HepG2 (cell line): ENCODE data around the gene ARIH1. TPM values are rescaled to one million over a fixed set of nuclear protein-coding genes. Genes with fewer than 3 reads are reported as not detected.

Experiments used
- ATAC-seq: fragments of 200-7000 bp; cut with Tn5 transposase; 3 replicates; pipeline ENCODE4 v1.9.1; 2020; ENCODE audit warnings: mild to moderate bottlenecking, moderate library complexity
- BruUV-seq: library from RNA; stranded (reverse); fragments of 400-500 nt; replicated peaks from 2 replicates; lab custom pipeline; 2021; lab: Mats Ljungman, UMichigan
- CTCF ChIA-PET: fragments of 300-600 bp; formaldehyde crosslinking; extraction: SDS; loops from one replicate; lab custom pipeline; 2021; ENCODE audit warnings: low total read pairs, inconsistent platforms, low intra/inter-chr PET ratio; lab: Yijun Ruan, JAX
- POLR2A ChIA-PET: fragments of 350-600 bp; sonication (Branson Sonifier 250); formaldehyde crosslinking; loops from one replicate; lab custom pipeline; 2020; ENCODE audit warnings: antibody characterized with exemption, inconsistent platforms; lab: Yijun Ruan, JAX
- DNase-seq: peaks from one replicate; pipeline ENCODE4 v3.0.0-alpha.2; 2015; ENCODE audit warnings: low spot score
- FAIRE-seq: peaks from 3 replicates; lab custom pipeline; 2011; peaks lifted over from hg19 to GRCh38; lab: Jason Lieb, UNC
- H2AFZ ChIP-seq: one replicate; pipeline ENCODE4 v1.6.1; 2011; ENCODE audit warnings: low read length, inconsistent platforms
- H3K27ac ChIP-seq: fragments of 300-600 bp; 3 replicates; pipeline ENCODE4 v1.8.0; 2011; ENCODE audit warnings: mixed run types, mild to moderate bottlenecking, mixed read lengths, low read length, inconsistent platforms; ENCODE audit not compliant: insufficient read depth; ENCODE audit errors: extremely low read length
- H3K27me3 ChIP-seq, 2 experiments: fragments of 200-600 bp in 1 of 2; 2 replicates in 1 of 2; 3 replicates in 1 of 2; pipeline versions ENCODE4 v1.6.0 to v1.8.0; 2011; ENCODE audit warnings: low read length in 2 of 2, mild to moderate bottlenecking in 2 of 2, moderate library complexity in 2 of 2, inconsistent platforms in 1 of 2; ENCODE audit not compliant: insufficient read depth in 2 of 2, control insufficient read depth in 1 of 2
- H3K36me3 ChIP-seq, 2 experiments: fragments of 200-600 bp in 1 of 2; replicated peaks in 1 of 2; 2 replicates in 1 of 2; 3 replicates in 1 of 2; pipeline versions ENCODE4 v1.5.1 to v1.8.0; 2011; ENCODE audit warnings: low read length in 2 of 2, inconsistent platforms in 1 of 2; ENCODE audit not compliant: insufficient read depth in 2 of 2, control insufficient read depth in 1 of 2
- H3K4me1 ChIP-seq: 2 replicates; pipeline ENCODE4 v1.5.1; 2012; ENCODE audit warnings: low read length, inconsistent platforms; ENCODE audit not compliant: insufficient read depth
- H3K4me2 ChIP-seq: 2 replicates; pipeline ENCODE4 v1.6.0; 2011; ENCODE audit warnings: low read depth, low read length, inconsistent platforms
- H3K4me3 ChIP-seq, 3 experiments: fragments of 200-600 bp in 1 of 3; sonication (generic), shearing (Covaris generic) in 1 of 3; replicated peaks in 1 of 3; 2 replicates each; pipeline ENCODE4 v1.5.1; 2011 to 2016; ENCODE audit warnings: low read length in 3 of 3, inconsistent platforms in 2 of 3, low read depth in 2 of 3, mild to moderate bottlenecking in 2 of 3, control low read depth in 1 of 3, mixed read lengths in 1 of 3; ENCODE audit not compliant: insufficient read depth in 1 of 3
- H3K79me2 ChIP-seq: one replicate; pipeline ENCODE4 v1.6.1; 2011; ENCODE audit warnings: low read length, inconsistent platforms; ENCODE audit not compliant: insufficient read depth
- H3K9ac ChIP-seq: 2 replicates; pipeline ENCODE4 v1.6.0; 2011; ENCODE audit warnings: mild to moderate bottlenecking, low read depth, low read length, inconsistent platforms; ENCODE audit not compliant: insufficient read depth
- H3K9me3 ChIP-seq: 2 replicates; pipeline ENCODE4 v1.5.1; 2012; ENCODE audit warnings: mild to moderate bottlenecking, low read length
- H4K20me1 ChIP-seq: 2 replicates; pipeline ENCODE4 v1.6.0; 2011; ENCODE audit warnings: inconsistent platforms, mild to moderate bottlenecking, low read length, moderate library complexity; ENCODE audit not compliant: insufficient read depth
- HOXA3 ChIP-seq: sonication (generic); formaldehyde crosslinking; IDR thresholded peaks from 2 replicates; pipeline ENCODE4 v1.5.0; 2020; ENCODE audit warnings: missing genetic modification reagents
- KDM4B ChIP-seq: sonication (generic); formaldehyde crosslinking; IDR thresholded peaks from 2 replicates; pipeline ENCODE4 v1.4.0; 2020; ENCODE audit warnings: missing genetic modification reagents
- MAFG ChIP-seq: sonication (generic); formaldehyde crosslinking; IDR thresholded peaks from 2 replicates; pipeline ENCODE4 v1.5.1; 2020; ENCODE audit warnings: mild to moderate bottlenecking, missing genetic modification reagents
- ZNF12 ChIP-seq: sonication (generic); formaldehyde crosslinking; IDR thresholded peaks from 2 replicates; pipeline ENCODE4 v1.5.0; 2020; ENCODE audit warnings: missing genetic modification reagents
- ZNF207 ChIP-seq: fragments of 450-650 bp; IDR thresholded peaks from 2 replicates; pipeline ENCODE4 v1.6.1; 2016; ENCODE audit warnings: antibody characterized with exemption, borderline replicate concordance
- ZNF260 ChIP-seq: sonication (generic); formaldehyde crosslinking; IDR thresholded peaks from 2 replicates; pipeline ENCODE4 v1.4.0; 2020; ENCODE audit warnings: missing genetic modification reagents, low read depth, mild to moderate bottlenecking, borderline replicate concordance
- ZNF468 ChIP-seq: sonication (generic); formaldehyde crosslinking; IDR thresholded peaks from 2 replicates; pipeline ENCODE4 v1.8.0; 2022; ENCODE audit warnings: mild to moderate bottlenecking, moderate library complexity, missing genetic modification reagents
- ZNF773 ChIP-seq: sonication (generic); formaldehyde crosslinking; IDR thresholded peaks from 2 replicates; pipeline ENCODE4 v1.4.0; 2020; ENCODE audit warnings: missing genetic modification reagents, borderline replicate concordance
- ZZZ3 ChIP-seq: sonication (generic); formaldehyde crosslinking; IDR thresholded peaks from 2 replicates; pipeline ENCODE4 v1.4.0; 2020; ENCODE audit warnings: missing genetic modification reagents, mild to moderate bottlenecking, borderline replicate concordance
- in situ Hi-C: cut with HindIII; loops from 2 replicates; pipeline ENCODE4 v1.10.0; 2017; ENCODE audit warnings: low pct_unique_long_range_greater_than_20kb; ENCODE audit not compliant: extremely low pct_ligation_motif_present
- intact Hi-C: fragments of 100-400 bp; cut with micrococcal nuclease; formaldehyde crosslinking; loops from one replicate; pipeline ENCODE4 v1.10.0; 2022; ENCODE audit not compliant: unreplicated experiment
- polyA plus RNA-seq, 8 experiments: library from polyadenylated mRNA; depleted of rRNA in 3 of 8; stranded (reverse) in 7 of 8; unstranded in 1 of 8; fragments of >200 nt; fragmentation: Illumina TruSeq in 4 of 8; extraction: Trizol in 4 of 8; gene quantifications; 2 replicates each; pipeline versions ENCODE4 v1.2.1 to v1.2.3, GENCODE V29; 2011 to 2016; ENCODE audit warnings: low read depth in 4 of 8, missing spikeins in 1 of 8, mixed read lengths in 1 of 8; ENCODE audit not compliant: insufficient read depth in 1 of 8
- total RNA-seq, 5 experiments: library from RNA; depleted of rRNA; stranded (reverse); fragments of >200 nt; fragmentation: Illumina TruSeq; extraction: Trizol; gene quantifications; 2 replicates each; pipeline ENCODE4 v1.2.3, GENCODE V29; 2016; ENCODE audit warnings: low read depth in 1 of 5
- TF ChIP-seq, protein P1 (sequence below): sonication (generic); formaldehyde crosslinking; IDR thresholded peaks from 2 replicates; pipeline ENCODE4 v1.5.0; 2020; ENCODE audit warnings: missing genetic modification reagents
- TF ChIP-seq, protein P2 (sequence below): sonication (generic); formaldehyde crosslinking; IDR thresholded peaks from 2 replicates; pipeline ENCODE4 v1.4.0; 2020; ENCODE audit warnings: missing genetic modification reagents
- TF ChIP-seq, protein P3 (sequence below): sonication (generic); formaldehyde crosslinking; IDR thresholded peaks from 2 replicates; pipeline ENCODE4 v1.5.0; 2020; ENCODE audit warnings: mild to moderate bottlenecking, low read depth, missing genetic modification reagents, borderline replicate concordance

Gene ARIH1
- total and polyA plus RNA-seq, 2 of the 13 experiments (the other 11 are each of a cell fraction or from before 2014, with no cell fraction given): 38.8 to 59.8 TPM

DNA sequence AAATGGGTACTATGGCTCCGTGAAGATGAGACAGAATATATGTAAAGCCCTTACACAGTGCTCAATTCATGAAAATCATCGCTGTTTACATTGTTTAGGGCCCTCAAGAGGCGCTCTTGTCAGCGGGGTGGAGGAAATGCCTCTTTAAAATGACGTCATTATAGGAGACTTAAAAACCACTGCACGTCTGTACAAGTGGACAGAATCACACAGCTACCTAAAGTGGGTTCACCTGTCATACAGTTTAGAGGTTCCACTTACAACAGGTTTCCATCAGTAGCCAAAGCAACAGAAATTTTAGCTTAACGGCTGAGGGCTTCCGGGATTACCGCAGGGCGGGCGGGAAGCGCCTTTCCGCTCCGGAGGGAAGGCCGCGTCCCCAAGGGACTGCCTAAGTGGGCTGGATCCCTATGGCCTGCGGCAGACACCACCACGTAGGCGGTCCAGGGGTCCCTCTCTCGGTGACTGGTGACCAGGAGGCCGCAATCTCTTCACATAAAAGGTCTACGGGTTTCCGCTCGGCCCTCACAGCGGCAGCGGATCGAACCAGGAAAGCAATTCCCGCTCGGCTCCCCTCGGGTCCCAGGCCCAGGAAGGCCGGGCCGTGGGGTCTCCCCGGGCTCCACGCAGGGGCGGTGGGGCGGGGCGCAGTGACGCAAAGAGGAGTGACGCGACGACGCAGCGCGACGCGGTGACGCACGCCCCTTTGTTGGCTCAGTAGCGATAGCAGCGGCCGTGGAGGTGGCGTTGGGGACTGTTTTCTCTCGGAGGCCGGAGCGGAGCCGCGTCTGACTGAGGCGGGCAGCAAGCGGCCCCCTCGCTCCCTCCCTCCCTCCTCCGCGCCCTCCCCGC, at the start of gene ARIH1 (continued):
- TF ChIP-seq ZNF207 (no peak), ZNF260 (CRISPR knock-in tag) (0 out of 2 replicates have a peak, but pooled peaks have one; percentile 51)
- TF ChIP-seq, protein P1, sequence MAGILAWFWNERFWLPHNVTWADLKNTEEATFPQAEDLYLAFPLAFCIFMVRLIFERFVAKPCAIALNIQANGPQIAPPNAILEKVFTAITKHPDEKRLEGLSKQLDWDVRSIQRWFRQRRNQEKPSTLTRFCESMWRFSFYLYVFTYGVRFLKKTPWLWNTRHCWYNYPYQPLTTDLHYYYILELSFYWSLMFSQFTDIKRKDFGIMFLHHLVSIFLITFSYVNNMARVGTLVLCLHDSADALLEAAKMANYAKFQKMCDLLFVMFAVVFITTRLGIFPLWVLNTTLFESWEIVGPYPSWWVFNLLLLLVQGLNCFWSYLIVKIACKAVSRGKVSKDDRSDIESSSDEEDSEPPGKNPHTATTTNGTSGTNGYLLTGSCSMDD (CRISPR knock-in tag): no peak
- TF ChIP-seq, protein P2, sequence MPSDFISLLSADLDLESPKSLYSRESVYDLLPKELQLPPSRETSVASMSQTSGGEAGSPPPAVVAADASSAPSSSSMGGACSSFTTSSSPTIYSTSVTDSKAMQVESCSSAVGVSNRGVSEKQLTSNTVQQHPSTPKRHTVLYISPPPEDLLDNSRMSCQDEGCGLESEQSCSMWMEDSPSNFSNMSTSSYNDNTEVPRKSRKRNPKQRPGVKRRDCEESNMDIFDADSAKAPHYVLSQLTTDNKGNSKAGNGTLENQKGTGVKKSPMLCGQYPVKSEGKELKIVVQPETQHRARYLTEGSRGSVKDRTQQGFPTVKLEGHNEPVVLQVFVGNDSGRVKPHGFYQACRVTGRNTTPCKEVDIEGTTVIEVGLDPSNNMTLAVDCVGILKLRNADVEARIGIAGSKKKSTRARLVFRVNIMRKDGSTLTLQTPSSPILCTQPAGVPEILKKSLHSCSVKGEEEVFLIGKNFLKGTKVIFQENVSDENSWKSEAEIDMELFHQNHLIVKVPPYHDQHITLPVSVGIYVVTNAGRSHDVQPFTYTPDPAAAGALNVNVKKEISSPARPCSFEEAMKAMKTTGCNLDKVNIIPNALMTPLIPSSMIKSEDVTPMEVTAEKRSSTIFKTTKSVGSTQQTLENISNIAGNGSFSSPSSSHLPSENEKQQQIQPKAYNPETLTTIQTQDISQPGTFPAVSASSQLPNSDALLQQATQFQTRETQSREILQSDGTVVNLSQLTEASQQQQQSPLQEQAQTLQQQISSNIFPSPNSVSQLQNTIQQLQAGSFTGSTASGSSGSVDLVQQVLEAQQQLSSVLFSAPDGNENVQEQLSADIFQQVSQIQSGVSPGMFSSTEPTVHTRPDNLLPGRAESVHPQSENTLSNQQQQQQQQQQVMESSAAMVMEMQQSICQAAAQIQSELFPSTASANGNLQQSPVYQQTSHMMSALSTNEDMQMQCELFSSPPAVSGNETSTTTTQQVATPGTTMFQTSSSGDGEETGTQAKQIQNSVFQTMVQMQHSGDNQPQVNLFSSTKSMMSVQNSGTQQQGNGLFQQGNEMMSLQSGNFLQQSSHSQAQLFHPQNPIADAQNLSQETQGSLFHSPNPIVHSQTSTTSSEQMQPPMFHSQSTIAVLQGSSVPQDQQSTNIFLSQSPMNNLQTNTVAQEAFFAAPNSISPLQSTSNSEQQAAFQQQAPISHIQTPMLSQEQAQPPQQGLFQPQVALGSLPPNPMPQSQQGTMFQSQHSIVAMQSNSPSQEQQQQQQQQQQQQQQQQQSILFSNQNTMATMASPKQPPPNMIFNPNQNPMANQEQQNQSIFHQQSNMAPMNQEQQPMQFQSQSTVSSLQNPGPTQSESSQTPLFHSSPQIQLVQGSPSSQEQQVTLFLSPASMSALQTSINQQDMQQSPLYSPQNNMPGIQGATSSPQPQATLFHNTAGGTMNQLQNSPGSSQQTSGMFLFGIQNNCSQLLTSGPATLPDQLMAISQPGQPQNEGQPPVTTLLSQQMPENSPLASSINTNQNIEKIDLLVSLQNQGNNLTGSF (CRISPR knock-in tag): peak; percentile 77

DNA sequence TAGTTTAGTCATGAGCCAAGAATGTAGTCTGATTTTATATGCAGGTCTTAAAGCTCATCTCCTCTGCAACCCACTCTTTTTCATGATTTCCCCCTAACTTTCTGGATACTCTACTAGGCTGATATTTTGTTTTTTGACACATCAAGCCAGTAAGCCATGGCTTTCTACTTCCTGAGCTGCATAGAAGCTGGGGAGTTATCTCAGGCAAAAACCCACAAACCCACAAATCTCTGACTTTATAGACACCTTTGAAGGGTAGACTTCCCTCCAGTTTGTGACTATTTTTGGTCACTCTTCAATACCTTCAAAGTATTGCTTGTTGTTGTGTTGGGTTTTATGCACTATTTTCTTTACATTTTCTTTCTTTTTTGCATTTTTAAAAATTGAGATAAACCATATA, 47.4 kb upstream of the ARIH1 start:
- DNase-seq (no peak), FAIRE-seq (no peak), ATAC-seq (no peak)
- H3K27me3 ChIP-seq: no peaks in the 10 kb centered on the region; a peak in 1 of 5 replicates
- no peak overlapping the region for H3K4me2 ChIP-seq
- intact Hi-C loops (no loop called here), in situ Hi-C loops (no loop called here)
- no peak overlapping the region for H2AFZ ChIP-seq
- no peaks in the 10 kb centered on the region for H3K79me2 ChIP-seq
- H3K4me1 ChIP-seq: no peaks in the 10 kb centered on the region
- no peak overlapping the region for H3K9ac ChIP-seq
- no peaks in the 10 kb centered on the region for H3K9me3 ChIP-seq
- H3K36me3 ChIP-seq: no peaks in the 10 kb centered on the region
- ChIA-PET POLR2A (no interaction called here), CTCF (no interaction called here)
- no TSS peak for BruUV-seq
- no peak overlapping the region for H3K4me3 ChIP-seq
- H3K27ac ChIP-seq: no peak overlapping the region
- no peaks in the 10 kb centered on the region for H4K20me1 ChIP-seq
- TF ChIP-seq MAFG (CRISPR knock-in tag) (no peak), ZZZ3 (CRISPR knock-in tag) (no peak), ZNF773 (CRISPR knock-in tag) (no peak), ZNF260 (CRISPR knock-in tag) (no peak), KDM4B (CRISPR knock-in tag) (no peak), ZNF12 (CRISPR knock-in tag) (no peak), ZNF468 (CRISPR knock-in tag) (no peak), HOXA3 (CRISPR knock-in tag) (no peak)
- TF ChIP-seq, protein P3, sequence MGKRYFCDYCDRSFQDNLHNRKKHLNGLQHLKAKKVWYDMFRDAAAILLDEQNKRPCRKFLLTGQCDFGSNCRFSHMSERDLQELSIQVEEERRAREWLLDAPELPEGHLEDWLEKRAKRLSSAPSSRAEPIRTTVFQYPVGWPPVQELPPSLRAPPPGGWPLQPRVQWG: no peak
